PC-9 (cell line): ENCODE measurements around the gene TTC7B.

Source experiments
- EZH2 ChIP-seq: fragments of 200-600 bp; sonication (generic); IDR thresholded peaks from 2 replicates; pipeline ENCODE4 v1.8.0; 2017; ENCODE audit warnings: antibody characterized with exemption, low read depth
- TF ChIP-seq, protein P1 (sequence below): fragments of 200-600 bp; sonication (generic); conservative IDR thresholded peaks from 2 replicates; pipeline ENCODE4 v1.6.1; 2017; ENCODE audit warnings: mixed run types, antibody characterized with exemption, mild to moderate bottlenecking, moderate library complexity

- TF ChIP-seq, protein P1, sequence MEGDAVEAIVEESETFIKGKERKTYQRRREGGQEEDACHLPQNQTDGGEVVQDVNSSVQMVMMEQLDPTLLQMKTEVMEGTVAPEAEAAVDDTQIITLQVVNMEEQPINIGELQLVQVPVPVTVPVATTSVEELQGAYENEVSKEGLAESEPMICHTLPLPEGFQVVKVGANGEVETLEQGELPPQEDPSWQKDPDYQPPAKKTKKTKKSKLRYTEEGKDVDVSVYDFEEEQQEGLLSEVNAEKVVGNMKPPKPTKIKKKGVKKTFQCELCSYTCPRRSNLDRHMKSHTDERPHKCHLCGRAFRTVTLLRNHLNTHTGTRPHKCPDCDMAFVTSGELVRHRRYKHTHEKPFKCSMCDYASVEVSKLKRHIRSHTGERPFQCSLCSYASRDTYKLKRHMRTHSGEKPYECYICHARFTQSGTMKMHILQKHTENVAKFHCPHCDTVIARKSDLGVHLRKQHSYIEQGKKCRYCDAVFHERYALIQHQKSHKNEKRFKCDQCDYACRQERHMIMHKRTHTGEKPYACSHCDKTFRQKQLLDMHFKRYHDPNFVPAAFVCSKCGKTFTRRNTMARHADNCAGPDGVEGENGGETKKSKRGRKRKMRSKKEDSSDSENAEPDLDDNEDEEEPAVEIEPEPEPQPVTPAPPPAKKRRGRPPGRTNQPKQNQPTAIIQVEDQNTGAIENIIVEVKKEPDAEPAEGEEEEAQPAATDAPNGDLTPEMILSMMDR, result no peak
- no peak for TF ChIP-seq EZH2
These were observed 281.2 kb downstream of the TTC7B start for GRCh38 chr14:90534838-90535555.
